DMS 273 (cell line): ENCODE results near the gene KRT73.

ENCODE experiments used
- DNase-seq: peaks from one replicate; lab custom pipeline; 2025; ENCODE audit not compliant: unreplicated experiment; lab: John Stamatoyannopoulos, UW

KRT73 gene

GRCh38 chr12:52618216-52618615 lies at the start of gene KRT73:
Gene KRT73 (minus strand): TSS chr12:52618559. CDS start chr12:52618524, 35 bp downstream.
- no peak for DNase-seq

GRCh38 chr12:52667931-52668330 lies 49.6 kb upstream of the KRT73 start:
- no peak for DNase-seq

GRCh38 chr12:52667509-52667908 lies 49.1 kb upstream of the KRT73 start:
- DNase-seq, result no peak

GRCh38 chr12:52666471-52666870 lies 48.1 kb upstream of the KRT73 start:
- no peak for DNase-seq

- no peak for DNase-seq
Observed at GRCh38 chr12:52663420-52663819, 45.1 kb upstream of the KRT73 start.

- DNase-seq, result no peak
Observed at GRCh38 chr12:52662918-52663229, 44.5 kb upstream of the KRT73 start.

GRCh38 chr12:52662093-52662917 lies 43.9 kb upstream of the KRT73 start:
- no peak for DNase-seq

GRCh38 chr12:52661668-52662067 lies 43.3 kb upstream of the KRT73 start:
- no peak for DNase-seq

- no peak for DNase-seq
Observed at GRCh38 chr12:52660934-52661499, 42.7 kb upstream of the KRT73 start.

GRCh38 chr12:52659951-52660350 lies 41.6 kb upstream of the KRT73 start:
- no peak for DNase-seq

- DNase-seq, result no peak
Observed at GRCh38 chr12:52659395-52659794, 41.0 kb upstream of the KRT73 start.

- DNase-seq, result no peak
Observed at GRCh38 chr12:52658196-52658595, 39.8 kb upstream of the KRT73 start.

- DNase-seq, result no peak
Observed at GRCh38 chr12:52657250-52657902, 39.0 kb upstream of the KRT73 start.

- no peak for DNase-seq
Observed at GRCh38 chr12:52656616-52657015, 38.3 kb upstream of the KRT73 start.

- no peak for DNase-seq
Observed at GRCh38 chr12:52655720-52656124, 37.4 kb upstream of the KRT73 start.

GRCh38 chr12:52655251-52655650 lies 36.9 kb upstream of the KRT73 start:
- DNase-seq, result no peak

GRCh38 chr12:52651726-52652261 lies 33.4 kb upstream of the KRT73 start, which contains the start of gene KRT2:
Gene KRT2 (minus strand): TSS chr12:52652211. CDS start chr12:52652142, 69 bp downstream.
- no peak for DNase-seq

GRCh38 chr12:52650520-52651081 lies 32.2 kb upstream of the KRT73 start:
- no peak for DNase-seq

- DNase-seq, result no peak
Observed at GRCh38 chr12:52649066-52649465, 30.7 kb upstream of the KRT73 start.

- DNase-seq, result no peak
Observed at GRCh38 chr12:52648012-52648550, 29.7 kb upstream of the KRT73 start.

- DNase-seq, result no peak
Observed at GRCh38 chr12:52647601-52648000, 29.2 kb upstream of the KRT73 start.
